Fibroblast of lung (primary cell): ENCODE results near the gene C20orf144.

Source experiments
- CTCF ChIP-seq, 2 donors: IDR thresholded peaks in 1 of 2; conservative IDR thresholded peaks in 1 of 2; 1 replicate in 1 of 2; 2 replicates in 1 of 2; pipeline ENCODE4 v1.5.1; 2011 to 2012; ENCODE audit warnings: low read length in 2 of 2, control low read depth in 1 of 2, inconsistent platforms in 1 of 2, low read depth in 1 of 2, mild to moderate bottlenecking in 1 of 2
- EZH2 ChIP-seq: IDR thresholded peaks from 2 replicates; pipeline ENCODE4 v1.5.1; 2012; ENCODE audit warnings: low read length, control low read depth, mild to moderate bottlenecking; ENCODE audit errors: missing control alignments

GRCh38 chr20:33674294-33675135, 12.4 kb downstream of the C20orf144 start, which contains the start of gene NECAB3:
- TF ChIP-seq CTCF (conservative IDR thresholded peaks at IDR 0.05 in 1 of 2, IDR thresholded peaks at IDR 0.05 in 1 of 2; ENCODE audit: low read depth in 1 of 2, low read length in 2 of 2) = no peak
- no peak for TF ChIP-seq EZH2
